Measurements from ENCODE around the gene MTG1. TPM values are rescaled to one million over a fixed set of nuclear protein-coding genes. Genes with fewer than 3 reads are reported as not detected.
A peak's percentile ranks its signal among the peaks of the same experiment; 100 is the strongest.

Gene MTG1
- total and polyA plus RNA-seq, 10 of the 15 experiments (the other 5 are each of a cell fraction or from before 2014, with no cell fraction given): 6.2 to 104 (median 62.5) TPM

DNA sequence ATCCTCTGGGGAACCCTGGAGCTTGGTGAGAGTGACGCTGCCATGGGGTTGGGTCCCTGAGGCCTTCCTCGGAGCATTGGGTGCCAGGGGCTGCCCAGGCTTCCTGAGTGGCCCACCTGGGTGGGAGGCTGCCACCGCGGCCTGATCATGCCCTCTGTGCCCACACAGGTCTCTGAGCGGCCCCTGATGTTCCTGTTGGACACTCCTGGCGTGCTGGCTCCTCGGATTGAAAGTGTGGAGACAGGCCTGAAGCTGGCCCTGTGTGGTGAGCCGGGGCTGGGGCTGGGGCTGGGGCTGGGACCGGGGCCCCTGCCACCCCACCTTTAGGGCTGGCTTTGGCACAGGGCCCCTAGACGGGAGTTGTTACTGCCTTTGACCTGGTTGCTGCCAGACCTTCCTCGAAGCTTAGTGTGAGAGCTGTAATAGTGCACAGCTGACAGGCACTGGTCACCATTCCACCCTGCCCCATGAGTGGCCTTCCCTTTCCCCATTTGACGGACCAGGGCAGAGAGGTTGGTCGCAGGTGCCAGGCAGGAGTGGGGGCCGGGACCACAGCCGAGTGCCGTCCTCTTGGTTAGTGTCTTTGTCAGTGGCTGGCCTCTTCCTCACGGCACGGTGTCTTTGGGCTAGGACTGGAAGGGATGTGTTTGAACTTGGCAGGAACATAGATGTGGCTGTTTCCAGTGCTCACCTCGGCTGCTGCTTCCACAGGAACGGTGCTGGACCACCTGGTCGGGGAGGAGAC is 8.2 kb downstream of the MTG1 start:
- Histone ChIP-seq H3K27ac (ENCODE audit: control insufficient read depth, insufficient read depth) (no peak overlapping the region), H3K79me2 (ENCODE audit: control insufficient read depth, insufficient read depth, low read length) (peaks cover 14% of the 10 kb centered on the region), H4K20me1 (ENCODE audit: control insufficient read depth, insufficient read depth) (peaks cover 3% of the 10 kb centered on the region; the same call in 1 of the 2 replicates), H3K9me3 (replicated peaks; ENCODE audit: control insufficient read depth, insufficient read depth, low read length) (peaks cover 2% of the 10 kb centered on the region; the same call in 2 of the 3 replicates), H3K4me2 (ENCODE audit: control insufficient read depth, insufficient read depth) (peak overlapping the region; percentile 100; the same call in 1 of the 2 replicates), H3K4me3 (no peak overlapping the region), H2AFZ (ENCODE audit: control insufficient read depth, low read depth, low read length) (no peak overlapping the region), H3K27me3 (replicated peaks in 1 of 2; ENCODE audit: control insufficient read depth in 2 of 2, insufficient read depth in 2 of 2, low read length in 1 of 2) (no peaks in the 10 kb centered on the region), H3K4me1 (ENCODE audit: control insufficient read depth, insufficient read depth, low read length) (peaks cover 36% of the 10 kb centered on the region), H3K9ac (ENCODE audit: control insufficient read depth, insufficient read depth, low read length) (no peak overlapping the region), H3K36me3 (ENCODE audit: control insufficient read depth in 2 of 2, insufficient read depth in 2 of 2, low read length in 1 of 2) (peaks cover 13 to 16% of the 10 kb centered on the region in 2 experiments; a peak in 3 of 4 replicates)
- FAIRE-seq (no peak), DNase-seq (ENCODE audit: low read depth, low spot score) (no peak), ATAC-seq (no peak)
- no TSS peak for BruUV-seq (replicated peaks)
- ChIA-PET RAD21 (ENCODE audit: unreplicated experiment) (interaction anchor here (1.2 to 1.3 kb wide), 2 partner anchors 12 to 46 kb away, joined by 3 to 16 read pairs; no protein-coding TSS in a partner anchor), CTCF (interaction anchor here (1.2 to 1.3 kb wide), 2 partner anchors 25 to 35 kb away, joined by 3 to 7 read pairs; no protein-coding TSS in a partner anchor), POLR2A (interaction anchor here (0.6 to 1.8 kb wide), 4 partner anchors 12 to 124 kb away, joined by 3 to 17 read pairs (median 4); no protein-coding TSS in a partner anchor), SMC1A (ENCODE audit: uncharacterized antibody, unreplicated experiment) (interaction anchor here (1.2 to 2.7 kb wide), 4 partner anchors 10 to 73 kb away, joined by 4 to 21 read pairs (median 5); no protein-coding TSS in a partner anchor)
- WGBS (ENCODE audit: insufficient coverage, insufficient replicate concordance, low lambda C conversion rate, missing lambda C conversion rate): 98% methylated on average over 21 of the region's 21 CpGs
- in situ Hi-C loops (cut with MboI): no loop called here
- TF ChIP-seq RAD51 (IDR thresholded peaks at IDR 0.05) (no peak), POLR2A (IDR thresholded peaks at IDR 0.05; ENCODE audit: low read depth, low read length) (peak; percentile 51)
- intact Hi-C loops (cut with micrococcal nuclease; ENCODE audit: unreplicated experiment): no loop called here

DNA sequence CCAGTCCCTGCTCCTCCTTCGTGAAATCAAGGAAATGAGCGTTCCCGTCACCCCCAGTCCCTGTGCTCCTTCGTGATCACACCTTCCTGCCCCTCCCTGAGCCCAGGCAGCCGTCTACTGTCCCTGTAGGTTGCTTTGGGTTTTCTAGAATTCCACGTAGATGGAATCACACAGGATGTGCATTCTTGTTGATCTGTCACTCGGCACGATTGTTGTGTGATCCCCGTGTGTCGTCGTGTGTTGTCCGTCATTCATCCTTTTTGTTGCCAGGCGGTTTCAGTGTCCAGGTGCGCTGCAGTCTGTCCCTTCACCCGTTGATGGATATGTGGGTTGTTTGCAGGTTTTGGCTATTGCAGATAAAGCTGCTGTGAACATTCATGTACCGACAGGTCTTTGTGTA is 9.4 kb downstream of the MTG1 start:
- Histone ChIP-seq H4K20me1 (ENCODE audit: control insufficient read depth, insufficient read depth) (peaks cover 3% of the 10 kb centered on the region; the same call in 1 of the 2 replicates), H3K4me2 (ENCODE audit: control insufficient read depth, insufficient read depth) (no peak overlapping the region), H3K27me3 (replicated peaks in 1 of 2; ENCODE audit: control insufficient read depth in 2 of 2, insufficient read depth in 2 of 2, low read length in 1 of 2) (no peaks in the 10 kb centered on the region), H3K9me3 (replicated peaks; ENCODE audit: control insufficient read depth, insufficient read depth, low read length) (peaks cover 5% of the 10 kb centered on the region; the same call in 2 of the 3 replicates), H3K36me3 (ENCODE audit: control insufficient read depth in 2 of 2, insufficient read depth in 2 of 2, low read length in 1 of 2) (peaks cover 11 to 22% of the 10 kb centered on the region in 2 experiments; a peak in 3 of 4 replicates), H2AFZ (ENCODE audit: control insufficient read depth, low read depth, low read length) (no peak overlapping the region), H3K79me2 (ENCODE audit: control insufficient read depth, insufficient read depth, low read length) (peaks cover 15% of the 10 kb centered on the region), H3K4me3 (no peak overlapping the region), H3K27ac (ENCODE audit: control insufficient read depth, insufficient read depth) (no peak overlapping the region), H3K4me1 (ENCODE audit: control insufficient read depth, insufficient read depth, low read length) (peaks cover 36% of the 10 kb centered on the region), H3K9ac (ENCODE audit: control insufficient read depth, insufficient read depth, low read length) (no peak overlapping the region)
- BruUV-seq (replicated peaks): no TSS peak
- ATAC-seq (no peak), DNase-seq (ENCODE audit: low read depth, low spot score) (no peak), FAIRE-seq (no peak)
- RAD21 ChIA-PET (ENCODE audit: unreplicated experiment): no interaction called here
- SMC1A ChIA-PET (ENCODE audit: uncharacterized antibody, unreplicated experiment): no interaction called here
- peak; percentile 17; the same call in 1 of the 2 replicates for TF ChIP-seq POLR2A (IDR thresholded peaks at IDR 0.05; ENCODE audit: low read depth, low read length)
- TF ChIP-seq, protein P1, sequence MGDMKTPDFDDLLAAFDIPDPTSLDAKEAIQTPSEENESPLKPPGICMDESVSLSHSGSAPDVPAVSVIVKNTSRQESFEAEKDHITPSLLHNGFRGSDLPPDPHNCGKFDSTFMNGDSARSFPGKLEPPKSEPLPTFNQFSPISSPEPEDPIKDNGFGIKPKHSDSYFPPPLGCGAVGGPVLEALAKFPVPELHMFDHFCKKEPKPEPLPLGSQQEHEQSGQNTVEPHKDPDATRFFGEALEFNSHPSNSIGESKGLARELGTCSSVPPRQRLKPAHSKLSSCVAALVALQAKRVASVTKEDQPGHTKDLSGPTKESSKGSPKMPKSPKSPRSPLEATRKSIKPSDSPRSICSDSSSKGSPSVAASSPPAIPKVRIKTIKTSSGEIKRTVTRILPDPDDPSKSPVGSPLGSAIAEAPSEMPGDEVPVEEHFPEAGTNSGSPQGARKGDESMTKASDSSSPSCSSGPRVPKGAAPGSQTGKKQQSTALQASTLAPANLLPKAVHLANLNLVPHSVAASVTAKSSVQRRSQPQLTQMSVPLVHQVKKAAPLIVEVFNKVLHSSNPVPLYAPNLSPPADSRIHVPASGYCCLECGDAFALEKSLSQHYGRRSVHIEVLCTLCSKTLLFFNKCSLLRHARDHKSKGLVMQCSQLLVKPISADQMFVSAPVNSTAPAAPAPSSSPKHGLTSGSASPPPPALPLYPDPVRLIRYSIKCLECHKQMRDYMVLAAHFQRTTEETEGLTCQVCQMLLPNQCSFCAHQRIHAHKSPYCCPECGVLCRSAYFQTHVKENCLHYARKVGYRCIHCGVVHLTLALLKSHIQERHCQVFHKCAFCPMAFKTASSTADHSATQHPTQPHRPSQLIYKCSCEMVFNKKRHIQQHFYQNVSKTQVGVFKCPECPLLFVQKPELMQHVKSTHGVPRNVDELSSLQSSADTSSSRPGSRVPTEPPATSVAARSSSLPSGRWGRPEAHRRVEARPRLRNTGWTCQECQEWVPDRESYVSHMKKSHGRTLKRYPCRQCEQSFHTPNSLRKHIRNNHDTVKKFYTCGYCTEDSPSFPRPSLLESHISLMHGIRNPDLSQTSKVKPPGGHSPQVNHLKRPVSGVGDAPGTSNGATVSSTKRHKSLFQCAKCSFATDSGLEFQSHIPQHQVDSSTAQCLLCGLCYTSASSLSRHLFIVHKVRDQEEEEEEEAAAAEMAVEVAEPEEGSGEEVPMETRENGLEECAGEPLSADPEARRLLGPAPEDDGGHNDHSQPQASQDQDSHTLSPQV (IDR thresholded peaks at IDR 0.05): no peak
- CTCF ChIA-PET: no interaction called here
- POLR2A ChIA-PET: no interaction called here
- intact Hi-C loops (cut with micrococcal nuclease; ENCODE audit: unreplicated experiment): no loop called here
- 94% methylated on average over 16 of the region's 16 CpGs for WGBS (ENCODE audit: insufficient coverage, insufficient replicate concordance, low lambda C conversion rate, missing lambda C conversion rate)
- in situ Hi-C loops (cut with MboI): no loop called here
